Fibroblast of skin of scalp (primary cell): ENCODE measurements around the gene TJP2.
A peak's percentile ranks its signal among the peaks of the same experiment; 100 is the strongest.

Experiments used
- DNase-seq: peaks from one replicate; pipeline ENCODE4 v3.0.0-alpha.2; 2013

Gene TJP2

DNA sequence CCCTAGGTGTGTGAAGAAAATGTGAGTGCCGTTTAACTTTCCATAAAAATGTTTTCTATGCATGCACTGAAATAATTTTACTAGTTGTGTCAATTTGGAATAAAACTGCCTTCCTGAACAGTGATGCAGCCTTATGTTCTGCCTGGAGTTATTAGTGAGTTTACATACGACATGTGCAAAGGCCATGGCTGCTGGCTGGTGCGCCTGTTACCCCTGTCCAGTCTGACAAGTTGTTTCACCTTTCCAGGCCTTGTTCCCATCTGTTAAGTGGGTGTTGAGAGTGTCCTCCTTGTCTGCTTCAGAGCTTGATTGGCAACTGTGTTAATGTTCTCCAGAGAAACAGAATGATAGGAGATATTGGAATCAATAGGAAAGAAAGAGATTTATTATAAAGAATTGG is 60.6 kb downstream of the TJP2 start:
- DNase-seq = no peak

DNA sequence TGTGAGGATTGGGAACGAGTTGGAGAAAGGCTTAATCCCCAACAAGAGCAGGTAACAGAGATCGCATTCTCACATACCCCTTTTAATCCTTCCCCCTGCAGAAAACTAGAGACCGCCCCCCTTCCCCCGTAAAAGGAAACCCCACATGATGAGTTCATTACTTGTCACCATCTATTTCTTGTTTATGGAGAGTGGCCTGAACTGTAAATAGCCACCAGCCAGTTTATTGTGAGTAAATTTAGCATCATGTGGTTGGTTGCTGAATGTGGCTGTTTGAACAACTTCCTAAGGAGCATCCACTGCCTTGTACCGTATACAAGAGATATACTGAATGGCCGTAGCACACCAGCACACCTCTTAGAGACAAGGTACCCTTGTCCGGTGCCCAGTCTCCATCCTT is 62.1 kb downstream of the TJP2 start:
- DNase-seq = no peak

DNA sequence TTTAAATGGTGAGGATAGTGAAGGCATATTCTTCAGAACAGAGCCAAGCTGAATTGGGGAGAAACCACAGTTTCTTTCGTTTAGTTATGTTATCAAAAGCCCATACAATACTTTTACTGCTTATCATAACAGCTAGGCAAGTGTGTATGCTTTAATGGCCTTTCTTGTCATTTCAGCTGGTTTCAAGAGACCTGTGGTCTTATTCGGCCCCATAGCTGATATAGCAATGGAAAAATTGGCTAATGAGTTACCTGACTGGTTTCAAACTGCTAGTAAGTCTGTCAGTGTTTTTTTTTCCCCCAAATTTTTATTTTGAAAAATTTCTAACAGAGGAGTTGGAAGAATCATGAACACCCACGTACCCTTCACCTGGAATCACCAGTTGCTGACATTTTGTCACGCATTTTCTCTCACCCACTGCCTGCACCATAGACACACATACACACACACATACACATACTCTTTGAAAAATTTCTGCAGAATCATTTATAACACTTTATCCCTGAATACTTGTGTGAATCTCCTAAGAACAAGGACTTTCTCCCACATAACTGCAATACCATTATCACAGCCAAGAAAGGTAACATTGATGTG is 63.7 kb downstream of the TJP2 start:
- DNase-seq = no peak

DNA sequence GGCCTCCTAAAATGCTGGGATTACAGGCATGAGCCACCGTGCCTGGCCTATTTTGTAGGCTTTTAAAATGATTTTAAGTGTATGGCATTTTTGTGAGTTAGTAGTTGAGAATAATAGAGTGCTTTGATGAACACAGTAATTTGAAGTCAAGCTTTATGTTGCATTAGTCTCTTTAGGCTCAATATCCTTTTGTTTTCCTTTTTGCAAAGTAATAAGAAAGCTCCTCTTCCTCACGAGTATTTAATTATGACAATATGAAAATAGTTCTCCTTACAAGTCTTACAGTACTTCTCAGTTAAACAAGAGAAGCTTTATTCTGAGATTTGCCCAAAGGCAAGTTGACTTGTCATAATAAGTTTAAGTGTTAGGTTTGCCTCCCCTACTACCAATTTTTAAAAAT is 69.0 kb downstream of the TJP2 start:
- no peak for DNase-seq

DNA sequence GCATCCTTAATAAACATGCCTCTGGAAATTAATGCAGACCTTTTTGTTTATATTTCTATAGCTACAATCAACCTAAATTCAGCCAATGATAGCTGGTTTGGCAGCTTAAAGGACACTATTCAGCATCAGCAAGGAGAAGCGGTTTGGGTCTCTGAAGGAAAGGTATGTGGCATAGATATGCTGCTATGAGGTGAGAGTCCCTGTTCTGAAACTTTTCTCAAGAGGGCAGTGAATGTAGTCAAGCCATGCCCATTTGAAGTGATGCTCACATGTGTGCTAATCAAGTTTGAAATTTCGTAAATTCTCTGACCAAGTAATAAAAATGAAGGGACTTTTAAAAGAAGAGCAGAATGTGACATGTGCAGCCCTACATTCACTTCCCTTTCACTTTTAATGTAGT is 72.6 kb downstream of the TJP2 start:
- no peak for DNase-seq

DNA sequence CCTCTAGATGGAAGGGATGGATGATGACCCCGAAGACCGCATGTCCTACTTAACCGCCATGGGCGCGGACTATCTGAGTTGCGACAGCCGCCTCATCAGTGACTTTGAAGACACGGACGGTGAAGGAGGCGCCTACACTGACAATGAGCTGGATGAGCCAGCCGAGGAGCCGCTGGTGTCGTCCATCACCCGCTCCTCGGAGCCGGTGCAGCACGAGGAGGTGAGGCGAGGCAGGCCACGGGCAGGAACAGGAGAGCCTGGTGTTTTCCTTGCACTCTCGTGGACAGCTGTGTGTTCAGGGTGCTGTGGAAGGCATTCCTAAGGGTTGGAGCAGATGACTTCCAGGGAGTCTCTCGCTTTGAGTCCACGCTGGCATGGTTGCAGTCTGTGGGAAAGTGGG is 73.9 kb downstream of the TJP2 start:
- no peak for DNase-seq

DNA sequence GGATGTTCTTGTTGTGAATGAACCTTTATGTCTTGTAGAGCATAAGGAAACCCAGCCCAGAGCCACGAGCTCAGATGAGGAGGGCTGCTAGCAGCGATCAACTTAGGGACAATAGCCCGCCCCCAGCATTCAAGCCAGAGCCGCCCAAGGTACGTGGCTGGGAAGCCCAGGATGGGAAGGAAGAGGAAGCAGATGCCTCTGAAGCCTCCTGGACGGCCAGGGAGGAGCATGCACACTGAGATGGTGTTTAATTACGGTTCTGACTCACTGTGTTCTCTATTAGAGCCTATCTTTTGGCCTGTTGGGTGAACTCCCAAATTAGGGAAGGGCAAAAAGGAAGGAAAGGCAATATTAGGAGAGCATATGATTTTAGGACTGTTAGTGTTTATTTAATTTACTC is 75.3 kb downstream of the TJP2 start:
- DNase-seq = no peak

DNA sequence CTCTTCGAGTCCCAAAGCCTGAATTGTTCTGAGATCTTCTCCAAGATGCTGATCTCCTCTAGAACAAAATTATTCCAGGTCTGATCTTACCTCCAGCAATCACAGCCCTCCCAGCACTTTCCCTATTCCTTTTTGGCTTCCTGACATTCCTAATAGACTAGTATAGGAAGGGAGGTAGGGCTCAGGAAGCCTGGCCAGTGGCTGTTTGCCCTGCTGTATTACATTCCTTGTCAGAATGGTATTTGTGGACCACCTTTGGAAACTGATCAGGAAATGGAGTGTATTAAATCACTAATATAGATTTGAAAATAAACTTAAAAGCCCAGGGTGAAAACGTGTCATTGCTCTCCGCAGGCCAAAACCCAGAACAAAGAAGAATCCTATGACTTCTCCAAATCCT is 76.6 kb downstream of the TJP2 start:
- DNase-seq = no peak

DNA sequence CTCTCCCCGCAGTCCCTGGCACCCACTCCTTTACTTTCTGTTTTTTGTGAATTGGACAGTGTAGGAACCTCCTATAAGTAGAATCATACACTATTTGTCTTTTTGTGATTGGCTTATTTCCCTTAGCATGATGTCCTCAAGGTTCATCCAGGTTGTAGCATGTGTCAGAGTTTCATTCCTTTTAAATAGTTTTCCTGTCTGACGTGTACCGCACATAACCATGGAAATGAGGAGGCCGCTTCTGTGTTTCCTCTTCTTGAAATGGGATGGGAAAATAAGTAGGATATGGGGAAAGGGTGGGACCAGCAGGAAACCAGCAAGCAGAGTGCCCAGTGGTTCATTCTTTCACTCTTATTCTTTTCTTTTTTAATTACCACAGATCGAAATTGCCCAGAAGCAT is 78.4 kb downstream of the TJP2 start:
- DNase-seq = no peak

DNA sequence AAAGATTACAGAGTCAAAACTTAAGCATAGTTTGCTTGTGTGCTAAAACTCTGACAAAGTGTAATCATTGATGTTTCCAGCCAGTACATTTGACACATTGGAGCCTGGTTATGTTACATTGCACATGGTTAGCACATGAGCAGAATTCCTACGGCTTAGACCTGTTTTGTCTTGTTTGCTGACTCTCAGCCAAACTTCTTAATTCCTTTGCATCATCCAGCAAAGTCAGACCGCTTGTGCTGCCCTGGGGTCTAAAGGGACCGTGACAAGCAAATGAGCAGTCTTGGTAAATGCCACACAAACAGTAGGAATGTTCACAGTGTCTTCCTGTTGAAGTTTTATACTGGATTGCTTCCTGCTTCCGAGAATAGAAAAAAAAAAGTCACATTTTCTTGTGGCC is 79.0 kb downstream of the TJP2 start:
- DNase-seq = peak; percentile 63

DNA sequence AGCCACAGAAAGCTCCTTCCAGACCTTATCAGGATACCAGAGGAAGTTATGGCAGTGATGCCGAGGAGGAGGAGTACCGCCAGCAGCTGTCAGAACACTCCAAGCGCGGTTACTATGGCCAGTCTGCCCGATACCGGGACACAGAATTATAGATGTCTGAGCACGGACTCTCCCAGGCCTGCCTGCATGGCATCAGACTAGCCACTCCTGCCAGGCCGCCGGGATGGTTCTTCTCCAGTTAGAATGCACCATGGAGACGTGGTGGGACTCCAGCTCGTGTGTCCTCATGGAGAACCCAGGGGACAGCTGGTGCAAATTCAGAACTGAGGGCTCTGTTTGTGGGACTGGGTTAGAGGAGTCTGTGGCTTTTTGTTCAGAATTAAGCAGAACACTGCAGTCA is 80.1 kb downstream of the TJP2 start:
- no peak for DNase-seq

DNA sequence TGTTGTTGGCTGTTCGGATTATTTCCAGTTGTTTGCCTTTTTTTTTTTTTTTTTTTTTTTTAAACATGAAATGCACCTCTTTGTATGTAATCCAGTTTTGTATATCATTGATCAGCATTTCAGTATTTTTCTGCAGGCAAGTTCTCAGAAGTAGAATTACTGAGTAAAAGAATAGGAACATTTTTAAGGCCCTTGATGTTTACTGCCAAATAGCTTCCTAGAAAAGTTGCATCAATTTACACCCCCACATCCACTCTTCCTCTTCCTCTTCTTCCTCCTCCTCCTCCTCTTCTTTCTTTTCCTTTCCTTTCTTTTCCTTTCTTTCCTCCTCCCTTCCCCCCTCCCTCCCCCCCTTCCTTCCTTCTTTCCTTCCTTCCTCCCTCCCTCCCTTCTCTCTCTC is 81.5 kb downstream of the TJP2 start:
- no peak for DNase-seq

DNA sequence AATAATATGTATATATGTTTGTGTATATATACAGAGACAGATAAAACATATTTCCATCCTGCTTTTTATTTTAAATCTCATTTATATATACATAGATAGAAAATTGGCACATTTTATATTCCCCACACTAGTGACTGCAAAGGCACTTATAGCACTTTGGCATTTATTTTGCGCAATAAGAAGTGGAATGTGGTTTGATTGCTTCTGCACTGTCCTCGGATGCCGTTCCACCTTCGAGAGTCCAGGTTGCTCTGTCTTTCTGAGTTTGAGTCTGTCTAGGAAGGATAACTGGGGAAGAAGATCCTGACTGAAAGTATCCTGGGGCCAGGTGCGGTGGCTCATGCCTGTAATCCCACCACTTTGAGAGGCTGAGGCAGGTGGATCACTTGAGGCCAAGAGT is 84.5 kb downstream of the TJP2 start:
- no peak for DNase-seq

DNA sequence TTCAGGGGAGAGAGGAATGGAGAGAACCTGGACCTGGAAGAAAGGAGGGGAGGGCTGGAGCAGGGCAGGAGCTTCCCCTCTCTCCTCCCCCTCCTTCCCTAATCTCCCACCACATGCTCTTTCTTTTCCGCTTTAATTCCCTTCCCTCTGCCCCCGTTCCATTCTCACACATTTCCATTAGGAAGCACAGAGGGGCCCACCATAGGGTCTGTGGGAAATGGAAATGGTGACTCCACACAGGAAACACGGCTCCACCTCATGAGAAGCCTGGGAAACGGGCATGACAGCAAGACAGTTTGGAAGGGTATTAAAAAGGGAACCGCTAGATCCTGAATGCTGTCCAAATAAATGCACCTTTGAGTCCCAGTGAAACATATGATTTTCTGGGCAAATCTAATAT is 86.1 kb downstream of the TJP2 start:
- no peak for DNase-seq

DNA sequence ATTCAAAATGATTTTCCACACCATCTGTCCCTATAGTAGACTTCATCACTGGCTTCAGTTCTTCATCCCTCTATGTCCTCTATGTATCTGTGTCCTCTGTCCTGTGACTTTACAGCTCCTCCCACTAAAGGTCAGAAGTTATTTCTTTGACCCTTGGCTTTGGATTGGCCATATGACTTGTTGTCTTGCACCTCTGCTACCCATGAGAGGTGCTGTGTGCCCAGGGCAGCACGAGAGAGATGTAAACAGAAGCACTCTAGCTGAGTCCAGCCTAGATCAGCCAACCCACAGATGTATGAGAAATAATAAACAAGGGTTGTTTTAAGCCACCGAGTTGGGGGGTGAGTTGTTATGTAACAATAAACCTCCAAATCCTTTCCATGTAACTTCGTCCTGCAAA is 87.6 kb downstream of the TJP2 start:
- no peak for DNase-seq

DNA sequence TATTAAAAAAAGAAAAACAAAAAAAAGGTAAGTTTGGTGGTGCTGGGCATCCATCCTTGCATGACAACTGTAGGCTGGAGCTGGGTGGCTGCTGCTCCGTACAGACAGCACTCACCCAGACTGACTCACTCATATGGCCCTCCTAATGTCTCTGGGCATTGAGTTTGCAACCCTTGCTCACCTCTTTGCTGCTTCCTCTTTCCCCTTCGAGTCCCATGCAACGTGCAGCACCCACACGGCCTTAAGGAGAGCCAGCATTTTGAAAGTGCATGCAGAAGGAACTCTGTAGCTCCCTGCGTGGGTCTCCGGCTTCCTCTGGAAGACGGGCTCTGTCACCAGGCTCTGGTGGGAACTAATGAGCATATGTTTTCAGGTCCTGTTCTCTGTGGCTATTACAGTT is 90.4 kb downstream of the TJP2 start:
- DNase-seq = no peak

DNA sequence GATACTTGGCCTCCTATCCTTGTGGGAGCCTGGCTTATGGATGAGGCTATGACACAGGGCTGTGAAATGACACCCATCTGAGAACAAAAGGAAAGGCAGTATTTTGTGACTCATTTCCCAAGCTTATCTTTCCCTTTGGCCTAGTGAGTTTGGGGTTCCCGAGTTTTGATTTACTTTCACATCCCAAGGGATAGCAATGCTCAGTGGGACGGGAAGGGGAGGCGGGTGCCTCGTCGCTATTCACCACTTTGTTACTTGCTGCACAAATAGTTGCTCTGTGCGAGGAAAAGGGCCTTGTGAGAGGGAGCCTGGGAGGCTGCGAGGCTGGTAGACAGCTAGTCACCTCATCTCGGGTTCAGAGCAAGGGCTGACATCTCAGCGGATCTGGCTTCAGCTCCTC is 91.8 kb downstream of the TJP2 start:
- DNase-seq = no peak

DNA sequence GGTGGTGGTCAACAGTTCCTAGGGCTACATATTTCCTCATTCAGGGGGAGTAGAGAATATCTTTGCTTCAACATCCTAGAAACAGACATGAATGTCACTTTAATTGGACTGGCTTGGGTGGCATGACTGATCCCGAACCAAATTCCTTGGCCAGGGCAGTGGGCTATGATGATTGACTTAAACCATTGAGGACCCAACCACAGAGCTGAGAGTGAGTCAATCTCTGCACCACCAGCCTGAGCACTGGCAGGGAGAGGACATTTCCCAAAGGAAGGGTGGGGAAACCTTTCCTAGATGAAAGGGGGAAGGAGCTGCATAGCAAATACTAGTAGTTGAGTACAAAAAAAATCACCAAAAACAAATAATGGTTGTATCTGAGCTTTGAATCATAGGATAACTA is 98.1 kb downstream of the TJP2 start:
- DNase-seq = no peak

DNA sequence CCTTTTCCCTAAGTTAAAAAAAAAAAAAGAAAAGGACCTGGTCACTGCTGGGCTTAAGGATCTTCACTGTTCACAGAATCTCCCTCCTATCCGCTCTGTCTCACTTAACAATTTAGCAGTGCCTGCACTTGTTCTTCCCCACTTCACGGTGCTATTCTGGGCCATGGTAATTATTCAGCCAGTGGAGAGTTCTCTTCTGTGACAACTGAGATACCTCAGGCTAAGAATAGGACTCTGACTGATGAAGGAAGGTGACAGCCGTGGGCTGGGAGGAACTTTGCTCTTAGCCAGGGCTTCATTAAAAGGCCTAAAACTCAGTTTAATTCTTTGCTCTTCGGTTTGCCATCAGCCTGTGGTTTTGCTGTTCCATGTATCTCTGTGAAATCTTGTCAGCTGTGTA is 99.1 kb downstream of the TJP2 start:
- no peak for DNase-seq

DNA sequence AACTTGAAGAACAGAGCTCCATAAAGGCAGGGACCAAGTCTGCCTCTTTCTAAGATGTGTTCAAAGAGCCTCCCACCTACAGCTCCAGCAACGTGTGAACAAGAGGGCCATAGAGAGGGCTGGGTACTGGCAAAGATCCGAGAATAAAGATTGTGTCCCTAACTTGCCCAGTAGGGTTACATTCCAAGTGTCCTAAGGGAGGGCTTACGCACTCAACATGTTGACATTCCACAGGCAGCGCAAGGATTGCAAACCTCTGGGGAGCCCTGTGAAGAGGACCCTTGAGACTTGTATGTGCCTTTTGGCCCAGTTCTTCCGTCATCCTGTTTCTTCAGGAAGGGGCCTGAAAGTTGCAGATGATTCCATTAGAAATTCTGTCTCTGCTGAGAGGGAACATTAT is 102.7 kb downstream of the TJP2 start:
- DNase-seq = peak; percentile 32

DNA sequence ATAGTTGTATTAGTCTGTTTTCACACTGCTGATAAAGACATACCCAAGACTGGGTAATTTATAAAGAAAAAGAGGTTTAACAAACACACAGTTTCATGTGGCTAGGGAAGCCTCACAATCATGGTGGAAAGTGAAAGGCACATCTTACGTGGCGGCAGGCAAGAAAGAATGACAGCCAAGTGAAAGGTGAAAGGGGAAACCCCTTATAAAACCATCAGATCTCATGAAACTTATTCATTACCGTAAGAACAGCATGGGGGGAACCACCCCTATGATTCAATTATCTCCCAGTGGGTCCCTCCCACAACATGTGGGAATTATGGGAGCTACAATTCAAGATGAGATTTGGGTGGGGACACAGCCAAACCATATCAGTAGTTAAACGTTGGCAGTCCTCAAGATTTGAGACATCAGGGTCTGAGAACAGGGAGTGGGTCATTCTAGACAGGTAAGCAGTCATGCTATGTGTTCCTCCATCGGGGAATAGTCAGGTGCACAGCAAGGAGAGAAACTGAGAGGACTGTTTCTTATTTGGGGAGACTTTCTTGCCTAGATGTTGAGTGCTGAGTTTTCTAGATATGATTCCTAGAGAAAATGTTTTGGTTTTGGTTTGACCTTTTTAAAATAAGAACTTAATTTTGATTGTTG is 105.1 kb downstream of the TJP2 start:
- DNase-seq = no peak

DNA sequence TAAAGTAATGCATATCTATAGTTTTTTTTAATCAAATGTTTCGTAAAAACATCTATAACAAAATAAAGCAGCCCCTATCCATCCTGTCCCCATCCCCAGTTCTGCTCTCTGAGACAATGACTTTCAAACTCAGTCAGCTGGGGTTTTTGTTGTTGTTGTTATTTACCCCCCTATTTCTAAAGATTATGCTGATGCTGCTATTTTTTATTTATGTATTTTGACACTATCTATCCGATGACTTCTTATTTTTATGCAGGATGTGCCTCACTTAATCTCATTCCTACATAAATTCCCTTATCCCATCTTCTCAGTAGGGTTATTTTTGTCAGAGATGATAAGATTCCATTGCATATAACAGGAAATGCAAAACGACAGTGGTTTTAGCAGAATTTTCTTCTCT is 105.7 kb downstream of the TJP2 start:
- no peak for DNase-seq

DNA sequence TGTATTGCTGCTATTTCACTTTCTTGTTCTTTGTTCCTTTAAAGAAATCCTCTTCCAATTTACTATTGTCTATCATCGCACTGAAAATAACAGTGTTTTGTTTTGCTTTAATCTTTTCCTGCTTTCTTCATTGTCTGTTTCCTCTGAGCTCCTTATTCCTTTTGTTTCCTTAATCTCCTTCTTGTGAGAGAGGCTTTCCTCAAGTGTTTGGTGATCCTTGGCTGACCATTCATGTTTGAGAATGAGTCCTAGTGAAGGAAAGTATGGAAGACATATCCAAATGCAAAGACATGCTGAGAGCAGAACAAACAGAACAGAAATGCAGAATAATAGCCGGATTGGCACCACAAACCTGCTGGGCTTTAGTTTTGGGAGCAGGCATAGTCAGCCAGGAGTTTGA is 108.9 kb downstream of the TJP2 start:
- DNase-seq = no peak

DNA sequence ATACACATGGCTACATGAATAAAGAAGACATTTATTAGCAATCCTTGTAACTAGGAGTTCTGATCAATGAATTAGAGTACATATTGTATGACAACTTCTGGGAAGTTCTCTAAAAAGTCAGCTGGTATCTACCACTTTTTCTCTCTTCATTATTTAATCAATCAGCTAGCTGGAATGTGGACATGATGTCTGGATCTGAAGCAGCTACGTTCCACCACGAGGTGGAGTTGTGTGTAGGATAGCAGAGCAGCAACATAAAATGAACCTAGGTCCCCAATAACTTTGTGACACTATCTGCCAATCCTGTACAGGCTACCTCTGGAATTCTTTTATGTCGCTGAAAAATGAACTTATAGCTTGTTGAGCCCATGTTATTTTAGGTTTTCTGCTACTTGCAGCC is 118.0 kb downstream of the TJP2 start:
- no peak for DNase-seq

DNA sequence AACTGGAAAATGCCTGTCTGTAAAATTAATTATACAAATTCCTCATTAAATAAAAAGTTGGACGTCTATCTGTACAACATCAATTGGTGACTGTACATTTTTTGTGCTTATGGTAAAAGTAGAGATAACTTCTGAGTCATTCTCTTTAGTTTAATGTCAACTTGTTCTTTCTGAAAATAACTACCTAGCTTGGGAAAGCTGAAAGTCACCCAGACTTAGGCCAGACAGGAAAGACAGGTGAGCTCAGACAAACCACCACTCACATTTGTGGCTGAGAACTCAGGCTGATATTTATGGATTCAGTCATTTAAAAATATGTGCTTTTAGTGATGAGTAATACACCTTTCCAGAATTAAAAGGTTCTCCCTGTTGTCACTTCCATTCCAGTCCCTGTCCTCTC is 119.1 kb downstream of the TJP2 start:
- no peak for DNase-seq
